Measurements from ENCODE around the gene ZNF397.
"Not testable (repeated sequence)": the region's sequence is repeated elsewhere in the genome, so short reads cannot be mapped to it uniquely, and the experiment has no call there.

The ZNF397 gene

DNA sequence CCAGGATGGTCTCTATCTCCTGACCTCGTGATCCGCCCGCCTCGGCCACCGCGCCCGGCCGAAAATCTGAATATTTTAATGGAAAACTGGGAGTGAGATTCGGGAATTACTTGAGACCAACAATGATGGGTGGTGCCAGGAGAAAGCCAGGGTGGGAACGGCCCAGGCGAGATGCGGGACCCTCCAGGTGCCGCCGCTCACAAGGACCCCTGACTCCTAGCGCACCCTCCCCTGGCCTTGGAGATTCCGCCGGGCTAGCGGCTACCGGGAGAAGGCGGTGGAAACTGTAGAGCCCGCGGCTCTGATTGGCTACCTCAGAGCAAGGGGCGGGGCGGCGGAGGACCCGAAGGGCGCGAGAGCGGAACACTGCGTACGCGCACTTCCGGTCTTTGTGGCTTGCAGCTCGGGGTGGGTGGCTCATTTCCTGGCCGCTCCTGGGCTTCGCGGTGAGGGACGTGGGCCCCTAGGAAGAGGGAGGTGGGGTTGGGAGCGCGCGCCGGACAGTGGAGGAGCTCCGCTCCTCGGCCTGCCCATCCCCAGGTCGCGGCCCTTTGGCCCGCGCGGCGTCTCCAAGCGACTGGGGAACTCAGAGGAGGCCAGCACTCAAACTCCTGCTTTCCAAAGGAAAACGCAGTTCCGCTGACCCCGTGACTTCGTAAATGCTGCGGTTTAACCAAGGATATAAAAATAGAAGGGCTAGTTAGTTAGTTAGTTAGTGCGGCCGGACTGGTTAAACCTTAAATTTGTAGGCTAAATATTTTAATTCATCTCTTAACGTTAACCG is at the start of gene ZNF397:
ZNF397 (plus strand) TSS at position 371 of the 784 bp plus-strand sequence. CDS start 1,437 bp downstream, outside the sequence.
- Mint-ChIP-seq H3K27ac (peak within 1 kb of the TSS; percentile 98), H3K9me3 (peaks cover 23 to 25% of the 10 kb centered on the region in 2 donors), H3K4me3 (peak within 1 kb of the TSS; percentile 94 to 96), H3K4me1 (peaks cover 33% of the 10 kb centered on the region), H3K27me3 (no peaks in the 10 kb centered on the region)
- DNase-seq, result peak; percentile 90 to 95
- peak; percentile 99 for ATAC-seq

DNA sequence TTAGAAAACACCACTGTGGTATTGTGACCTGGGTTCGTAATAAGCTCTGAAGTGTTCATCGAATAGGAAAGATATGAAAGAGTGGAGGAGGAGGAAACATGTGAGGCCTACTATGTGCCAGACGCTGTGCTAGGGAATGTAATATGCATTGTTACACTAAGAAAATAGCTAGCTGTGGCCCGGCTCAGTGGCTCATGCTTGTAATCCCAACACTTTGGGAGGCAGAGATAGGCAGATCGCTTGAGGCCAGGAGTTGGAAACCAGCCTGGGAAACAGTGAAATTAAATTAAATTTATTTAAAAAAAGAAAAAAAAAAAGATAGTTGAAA is 49.2 kb upstream of the ZNF397 start:
- ATAC-seq (no peak), DNase-seq (no peak)
- Mint-ChIP-seq H3K4me3 (no peak overlapping the region), H3K27ac (no peak overlapping the region), H3K4me1 (peaks cover 12% of the 10 kb centered on the region), H3K27me3 (no peaks in the 10 kb centered on the region), H3K9me3 (no peaks in the 10 kb centered on the region)

DNA sequence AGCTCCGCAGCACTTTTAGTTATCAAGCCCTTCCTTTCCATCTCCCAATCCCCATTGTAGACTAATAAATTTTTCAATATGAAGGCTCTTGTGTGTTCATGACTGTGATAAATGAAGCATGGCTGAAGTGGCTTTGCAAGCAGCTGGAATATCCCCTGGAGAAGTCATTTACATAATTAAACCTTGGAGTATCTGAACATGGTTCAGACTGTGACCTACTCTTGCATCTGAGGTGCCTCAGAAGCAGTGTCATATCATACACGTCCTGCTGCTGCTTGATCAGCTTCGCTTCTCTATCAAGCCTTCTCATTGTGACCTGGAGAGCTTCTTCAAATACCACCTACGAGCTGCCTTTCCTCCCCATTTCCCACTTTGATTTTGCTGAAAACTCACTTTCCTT is 48.4 kb upstream of the ZNF397 start:
- Mint-ChIP-seq H3K27me3 (no peaks in the 10 kb centered on the region), H3K9me3 (no peaks in the 10 kb centered on the region), H3K4me3 (no peak overlapping the region), H3K27ac (peak overlapping the region in 1 of 2 donors; percentile 19), H3K4me1 (peaks cover 12% of the 10 kb centered on the region)
- ATAC-seq (no peak), DNase-seq (no peak)

DNA sequence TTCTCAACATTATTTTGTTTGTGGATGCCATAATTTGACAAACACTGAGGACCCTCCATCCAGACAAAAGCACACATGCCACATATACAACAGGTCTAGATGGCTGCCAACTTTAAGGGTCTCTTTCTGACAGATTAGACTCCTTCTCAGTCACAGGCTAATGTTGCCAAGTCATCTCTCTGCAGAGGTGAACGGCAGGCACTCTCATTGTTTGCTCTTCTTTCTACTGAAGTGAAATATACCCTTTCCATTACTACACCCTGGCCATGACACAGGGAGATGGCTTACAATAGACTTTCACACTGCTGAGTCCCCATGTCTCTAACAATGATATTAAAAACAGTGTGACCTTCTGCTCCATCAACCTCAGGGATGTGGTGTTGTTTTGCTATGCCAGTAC is 47.5 kb upstream of the ZNF397 start:
- no peak overlapping the region for H3K4me3 Mint-ChIP-seq
- no peak overlapping the region for H3K27ac Mint-ChIP-seq
- no peak for DNase-seq
- ATAC-seq, result no peak
- H3K4me1 Mint-ChIP-seq, result peaks cover 12% of the 10 kb centered on the region
- no peaks in the 10 kb centered on the region for H3K27me3 Mint-ChIP-seq
- H3K9me3 Mint-ChIP-seq, result no peaks in the 10 kb centered on the region

DNA sequence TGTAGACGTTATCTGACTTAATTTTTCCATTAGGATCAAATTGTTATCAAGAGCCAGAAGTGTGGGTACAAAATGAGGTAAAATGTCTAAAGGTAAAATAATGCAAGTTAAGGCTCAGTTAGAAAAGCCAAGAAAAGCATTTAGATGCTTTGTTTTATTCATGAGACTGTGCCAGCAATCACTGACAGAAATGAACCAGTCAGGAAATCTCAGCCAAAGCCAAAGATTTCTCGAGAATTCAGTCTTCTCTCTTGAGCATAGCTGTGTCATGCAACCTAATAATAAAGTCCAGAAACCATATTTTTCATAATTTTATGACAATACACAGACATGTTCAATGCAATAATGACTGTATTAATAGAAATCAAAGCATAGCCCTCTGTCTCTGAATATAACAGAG is 43.5 kb upstream of the ZNF397 start:
- Mint-ChIP-seq H3K9me3 (no peaks in the 10 kb centered on the region), H3K4me1 (peaks cover 3% of the 10 kb centered on the region), H3K27ac (no peak overlapping the region), H3K4me3 (no peak overlapping the region), H3K27me3 (no peaks in the 10 kb centered on the region)
- DNase-seq (no peak), ATAC-seq (no peak)

DNA sequence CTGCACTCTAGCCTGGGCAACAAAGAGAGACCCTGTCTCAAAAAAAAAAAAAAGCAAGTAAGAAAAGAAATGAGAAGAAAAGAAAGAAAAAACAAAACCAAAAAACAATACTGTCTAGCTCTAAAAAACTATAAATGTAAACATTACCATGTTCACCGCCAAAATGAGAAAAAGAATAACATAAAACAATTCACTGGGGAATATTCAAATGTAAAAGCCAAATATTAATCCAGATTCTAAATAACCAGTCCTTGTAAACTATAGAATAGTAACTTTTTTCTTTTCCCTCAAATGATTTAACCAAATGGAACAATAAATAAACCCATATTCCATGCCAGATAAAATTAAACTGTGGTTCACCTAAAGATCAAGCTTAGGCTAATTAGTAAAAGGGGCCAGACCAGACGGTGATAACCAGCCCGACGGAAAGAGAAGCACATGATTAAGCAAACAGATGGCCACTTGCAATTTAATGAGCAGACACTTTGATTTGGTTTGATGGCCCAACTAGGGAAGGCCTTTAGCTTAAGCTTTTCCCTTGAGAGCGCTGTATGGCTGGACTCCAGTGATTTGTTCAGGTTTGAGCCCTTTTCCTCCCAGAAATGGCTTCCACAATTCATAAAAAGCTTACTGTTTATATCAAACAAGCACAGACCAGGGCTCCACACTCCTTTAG is 39.4 kb upstream of the ZNF397 start:
- ATAC-seq, result no peak
- Mint-ChIP-seq H3K4me1 (no peaks in the 10 kb centered on the region), H3K27ac (no peak overlapping the region), H3K9me3 (peaks cover 14 to 18% of the 10 kb centered on the region in 2 donors), H3K27me3 (peaks cover 12% of the 10 kb centered on the region), H3K4me3 (no peak overlapping the region)
- DNase-seq, result no peak

DNA sequence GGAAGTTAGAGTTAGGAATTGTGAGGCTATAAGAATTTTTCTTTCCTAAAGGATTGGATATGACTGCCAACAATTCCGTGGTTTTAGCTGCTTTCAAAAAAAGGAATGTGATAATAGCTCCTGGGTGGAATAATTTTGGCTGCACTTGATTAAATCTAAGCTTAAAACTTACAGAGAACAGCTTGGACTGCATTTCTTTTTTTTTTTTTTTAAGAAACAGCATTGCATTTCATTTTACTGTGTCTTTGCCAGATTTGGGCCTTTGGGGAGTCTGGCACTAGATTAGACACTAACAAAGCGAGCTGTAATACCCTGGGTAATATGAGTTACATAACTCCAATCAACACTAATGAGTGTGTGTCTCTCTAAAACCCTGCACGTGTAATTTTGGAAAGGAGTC is 37.8 kb upstream of the ZNF397 start:
- no peak overlapping the region for H3K27ac Mint-ChIP-seq

DNA sequence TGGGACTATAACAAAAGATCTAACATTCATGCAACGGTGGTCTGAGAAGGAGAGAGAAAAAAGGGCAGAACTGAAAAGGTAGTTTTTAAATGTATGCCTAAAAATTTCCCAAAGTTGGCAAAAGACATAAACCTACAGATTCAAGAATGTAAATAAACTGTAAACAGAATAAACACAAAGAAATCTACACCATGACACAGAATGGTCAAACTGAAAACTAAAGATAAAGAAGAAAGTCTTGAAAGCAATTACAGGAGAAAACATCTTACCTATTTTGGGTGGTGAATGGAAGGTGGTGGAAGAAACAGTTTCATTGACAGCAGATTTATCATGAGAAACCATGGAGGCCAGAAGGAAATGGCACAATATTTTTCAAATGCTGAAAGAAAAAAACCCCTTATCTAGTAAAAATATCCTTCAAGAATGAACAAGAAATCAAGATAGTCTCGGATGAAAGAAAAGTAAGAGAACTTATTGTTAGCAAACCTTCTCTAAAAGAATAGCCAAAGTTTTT is 35.6 kb upstream of the ZNF397 start:
- DNase-seq (no peak), ATAC-seq (no peak)
- Mint-ChIP-seq H3K9me3 (peaks cover 14 to 18% of the 10 kb centered on the region in 2 donors), H3K4me3 (no peak overlapping the region), H3K27ac (no peak overlapping the region), H3K4me1 (no peaks in the 10 kb centered on the region), H3K27me3 (peaks cover 12% of the 10 kb centered on the region)

More for the DNA sequence above, 37.8 kb upstream of the ZNF397 start:
- Mint-ChIP-seq H3K9me3 (peaks cover 14 to 18% of the 10 kb centered on the region in 2 donors), H3K4me1 (no peaks in the 10 kb centered on the region), H3K4me3 (no peak overlapping the region), H3K27me3 (peaks cover 12% of the 10 kb centered on the region)
- ATAC-seq (no peak), DNase-seq (no peak)

DNA sequence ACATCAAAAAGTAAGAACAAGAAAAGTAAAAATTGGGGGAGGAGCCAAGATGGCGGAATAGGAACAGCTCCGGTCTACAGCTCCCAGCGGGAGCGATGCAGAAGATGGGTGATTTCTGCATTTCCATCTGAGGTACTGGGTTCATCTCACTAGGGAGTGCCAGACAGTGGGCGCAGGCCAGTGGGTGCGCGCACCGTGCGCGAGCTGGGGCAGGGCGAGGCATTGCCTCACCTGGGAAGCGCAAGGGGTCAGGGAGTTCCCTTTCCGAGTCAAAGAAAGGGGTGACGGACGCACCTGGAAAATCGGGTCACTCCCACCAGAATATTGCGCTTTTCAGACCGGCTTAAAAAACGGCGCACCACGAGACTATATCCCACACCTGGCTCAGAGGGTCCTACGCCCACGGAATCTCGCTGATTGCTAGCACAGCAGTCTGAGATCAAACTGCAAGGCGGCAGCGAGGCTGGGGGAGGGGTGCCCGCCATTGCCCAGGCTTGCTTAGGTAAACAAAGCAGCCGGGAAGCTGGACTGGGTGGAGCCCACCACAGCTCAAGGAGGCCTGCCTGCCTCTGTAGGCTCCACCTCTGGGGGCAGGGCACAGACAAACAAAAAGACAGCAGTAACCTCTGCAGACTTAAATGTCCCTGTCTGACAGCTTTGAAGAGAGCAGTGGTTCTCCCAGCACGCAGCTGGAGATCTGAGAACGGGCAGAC is 34.9 kb upstream of the ZNF397 start:
- not testable (repeated sequence) for H3K27ac Mint-ChIP-seq, H3K4me1 Mint-ChIP-seq, ATAC-seq, DNase-seq, H3K4me3 Mint-ChIP-seq
- Mint-ChIP-seq H3K27me3 (peaks cover 12% of the 10 kb centered on the region), H3K9me3 (peaks cover 14 to 18% of the 10 kb centered on the region in 2 donors)

DNA sequence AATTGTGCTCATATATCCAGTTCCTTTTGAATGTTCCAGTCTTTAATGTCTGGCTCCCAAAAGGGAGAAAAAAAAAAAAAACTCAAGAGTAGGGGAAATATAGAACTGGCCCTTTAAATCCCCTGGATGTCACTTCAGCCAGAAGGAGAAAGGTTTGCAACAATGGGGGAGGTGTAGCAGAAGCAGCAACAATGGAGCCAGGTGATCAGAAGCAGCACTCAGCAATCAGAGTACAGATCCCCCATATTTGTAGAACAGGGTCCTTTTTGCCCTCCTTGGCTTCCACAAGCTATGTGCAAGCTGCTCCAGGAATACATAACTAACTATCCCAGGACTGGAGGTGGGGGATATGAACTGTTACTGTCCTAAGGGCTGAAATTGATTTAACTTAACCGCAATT is 25.8 kb upstream of the ZNF397 start:
- Mint-ChIP-seq H3K9me3 (no peaks in the 10 kb centered on the region), H3K4me1 (no peaks in the 10 kb centered on the region), H3K27me3 (no peaks in the 10 kb centered on the region), H3K4me3 (no peak overlapping the region), H3K27ac (no peak overlapping the region)
- DNase-seq (no peak), ATAC-seq (no peak)

DNA sequence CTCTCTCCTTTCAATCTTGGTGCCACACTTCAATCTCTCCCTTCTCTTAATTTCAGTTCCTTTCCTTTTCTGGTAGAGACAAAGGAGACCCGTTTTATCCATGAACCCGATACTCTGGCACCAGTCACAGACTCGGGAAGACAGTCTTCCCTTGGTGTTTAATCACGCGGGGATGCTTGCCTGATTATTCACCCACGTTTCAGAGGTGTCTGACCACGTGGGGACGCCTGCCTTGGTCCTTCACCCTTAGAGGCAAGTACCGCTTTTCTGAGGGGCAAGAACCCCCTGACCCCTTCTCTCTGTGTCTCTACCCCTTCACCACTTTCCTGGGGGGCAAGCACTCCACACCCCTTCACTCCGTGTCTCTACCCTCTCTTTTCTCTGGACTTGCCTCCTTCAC is 24.2 kb upstream of the ZNF397 start:
- not testable (repeated sequence) for H3K4me1 Mint-ChIP-seq, H3K27ac Mint-ChIP-seq, H3K27me3 Mint-ChIP-seq, ATAC-seq, DNase-seq, H3K4me3 Mint-ChIP-seq, H3K9me3 Mint-ChIP-seq

DNA sequence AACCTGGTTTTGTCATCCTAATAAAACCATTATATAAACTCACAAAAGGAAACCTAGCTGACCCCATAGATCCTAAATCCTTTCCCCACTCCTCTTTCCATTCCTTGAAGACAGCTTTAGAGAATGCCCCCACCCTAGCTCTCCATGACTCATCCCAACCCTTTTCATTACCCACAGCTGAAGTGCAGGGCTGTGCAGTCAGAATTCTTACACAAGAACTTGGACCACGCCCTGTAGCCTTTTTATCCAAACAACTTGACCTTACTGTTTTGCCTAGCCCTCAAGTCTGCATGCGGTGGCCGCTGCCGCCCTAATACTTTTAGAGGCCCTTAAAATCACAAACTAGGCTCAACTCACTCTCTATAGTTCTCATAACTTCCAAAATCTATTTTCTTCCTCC is 21.5 kb upstream of the ZNF397 start:
- DNase-seq, H3K4me3 Mint-ChIP-seq, H3K27me3 Mint-ChIP-seq, H3K4me1 Mint-ChIP-seq, H3K27ac Mint-ChIP-seq, ATAC-seq, H3K9me3 Mint-ChIP-seq: not testable (repeated sequence)

DNA sequence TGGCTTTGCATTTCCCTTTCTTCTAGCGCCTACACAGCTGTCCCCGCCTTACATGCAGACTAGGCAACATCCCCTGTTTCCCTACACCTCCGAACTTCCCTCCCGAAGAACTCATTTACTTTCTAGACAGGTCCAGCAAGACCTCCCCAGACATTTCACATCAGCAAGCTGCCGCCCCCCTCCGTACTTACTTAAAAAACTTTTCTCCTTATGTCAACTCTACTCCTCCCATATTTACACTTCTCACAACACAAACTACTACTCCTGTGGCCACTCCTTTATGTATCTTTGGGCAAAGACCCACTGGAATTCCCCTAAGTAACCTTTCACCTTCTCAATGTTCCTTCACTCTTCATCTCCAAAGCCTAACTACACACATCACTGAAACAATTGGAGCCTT is 20.4 kb upstream of the ZNF397 start:
- Mint-ChIP-seq H3K27me3 (no peaks in the 10 kb centered on the region), H3K27ac (no peak overlapping the region), H3K4me1 (no peaks in the 10 kb centered on the region)

DNA sequence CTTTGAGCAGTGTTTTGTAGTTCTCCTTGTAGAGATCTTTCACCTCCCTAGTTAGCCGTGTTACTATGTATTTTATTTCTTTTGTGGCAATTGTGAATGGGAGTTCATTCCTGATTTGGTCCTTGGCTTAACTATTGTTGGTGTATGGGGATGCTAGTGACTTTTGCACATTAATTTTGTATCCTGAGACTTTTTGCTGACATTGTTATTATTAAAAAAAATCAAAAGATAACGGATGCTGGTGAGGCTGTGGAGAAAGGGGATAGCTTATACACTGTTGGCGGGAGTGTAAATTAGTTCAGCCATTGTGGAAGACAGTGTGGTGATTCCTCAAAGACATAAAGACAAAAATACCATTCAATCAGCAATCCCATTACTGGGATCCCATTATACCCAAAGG is 17.0 kb upstream of the ZNF397 start:
- Mint-ChIP-seq H3K27ac (no peak overlapping the region), H3K27me3 (no peaks in the 10 kb centered on the region), H3K4me3 (no peak overlapping the region), H3K9me3 (no peaks in the 10 kb centered on the region), H3K4me1 (no peaks in the 10 kb centered on the region)
- no peak for ATAC-seq
- no peak for DNase-seq

More for the DNA sequence above, 20.4 kb upstream of the ZNF397 start:
- Mint-ChIP-seq H3K9me3 (no peaks in the 10 kb centered on the region), H3K4me3 (no peak overlapping the region)
- no peak for DNase-seq
- no peak for ATAC-seq

DNA sequence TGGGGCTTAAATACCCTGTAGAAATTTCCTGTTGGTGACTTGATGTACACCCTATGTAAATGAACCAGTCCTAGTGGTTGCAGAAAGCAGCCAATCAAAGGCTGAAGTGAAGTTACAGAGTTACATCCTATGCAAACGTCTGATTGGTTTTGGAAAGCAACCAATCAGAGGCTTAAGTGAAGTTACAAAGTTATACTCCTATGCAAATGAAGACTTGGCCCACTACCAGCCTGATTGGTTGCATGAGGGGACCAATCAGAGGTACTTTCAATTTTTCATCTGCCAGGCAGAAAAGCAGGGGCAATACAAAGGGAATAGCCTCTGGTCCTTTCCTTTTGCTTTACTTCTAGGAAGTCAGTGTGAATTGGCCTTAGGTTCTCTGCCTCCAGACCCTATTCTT is 13.6 kb upstream of the ZNF397 start:
- Mint-ChIP-seq H3K4me1 (peaks cover 5% of the 10 kb centered on the region), H3K9me3 (no peaks in the 10 kb centered on the region), H3K27ac (no peak overlapping the region), H3K4me3 (no peak overlapping the region), H3K27me3 (no peaks in the 10 kb centered on the region)
- no peak for DNase-seq
- no peak for ATAC-seq

DNA sequence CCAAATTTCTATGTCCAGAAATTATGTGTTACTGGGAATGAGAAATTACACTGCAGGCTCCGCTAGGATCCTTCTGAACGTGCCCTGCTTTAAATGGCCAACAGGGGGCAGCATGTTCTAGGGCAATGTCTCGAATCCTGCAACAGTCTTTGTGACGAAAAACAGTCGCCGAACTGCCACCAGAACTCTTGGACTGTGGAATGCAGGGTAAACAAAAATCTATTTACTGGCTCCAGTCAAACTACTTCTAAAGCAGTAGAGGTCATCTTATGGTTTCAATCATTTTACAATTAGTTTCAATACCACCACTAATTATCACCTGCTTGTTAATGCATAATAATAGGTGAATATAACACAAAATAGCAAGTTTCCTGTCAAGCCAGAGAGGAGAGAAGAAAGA is 9.8 kb upstream of the ZNF397 start:
- H3K4me1 Mint-ChIP-seq, result peaks cover 5% of the 10 kb centered on the region
- H3K27ac Mint-ChIP-seq, result peak overlapping the region in 1 of 2 donors; percentile 58
- DNase-seq (peak; percentile 65 to 76), ATAC-seq (peak; percentile 81)
- H3K4me3 Mint-ChIP-seq, result peak overlapping the region; percentile 78 to 85
- H3K27me3 Mint-ChIP-seq, result no peaks in the 10 kb centered on the region
- H3K9me3 Mint-ChIP-seq, result no peaks in the 10 kb centered on the region
